Measurements from ENCODE around the gene CASQ1.

GRCh38 chr1:160193832-160194736, 3.7 kb downstream of the CASQ1 start:
- TF ChIP-seq NFIC (IDR thresholded peaks at IDR 0.05; ENCODE audit: low read length): no peak
- no peak for TF ChIP-seq REST (IDR thresholded peaks at IDR 0.05; ENCODE audit: borderline replicate concordance in 1 of 2, low read depth in 1 of 2, low read length in 2 of 2)
- no peak for TF ChIP-seq MAF1 (CRISPR knock-in tag; IDR thresholded peaks at IDR 0.05; ENCODE audit: borderline replicate concordance)
- TF ChIP-seq NR2F2 (IDR thresholded peaks at IDR 0.05; ENCODE audit: borderline replicate concordance, low read depth): no peak
- TF ChIP-seq YEATS2 (CRISPR knock-in tag; IDR thresholded peaks at IDR 0.05; ENCODE audit: borderline replicate concordance): no peak

All from HepG2 (cell line).